MCF 10A (cell line): ENCODE measurements around the gene SERPINI1. TPM values are rescaled to one million over a fixed set of nuclear protein-coding genes. Genes with fewer than 3 reads are reported as not detected.
A peak's percentile ranks its signal among the peaks of the same experiment; 100 is the strongest.

Experiments
- BruUV-seq: library from RNA; stranded (reverse); fragments of 400-500 nt; replicated peaks from 2 replicates; lab custom pipeline; 2021; lab: Mats Ljungman, UMichigan
- CTCF ChIA-PET: fragments of 300-600 bp; sonication (Branson Sonifier 250); formaldehyde crosslinking; extraction: SDS; loops from one replicate; lab custom pipeline; 2021; ENCODE audit warnings: antibody characterized with exemption, inconsistent platforms; lab: Yijun Ruan, JAX
- POLR2A ChIA-PET: fragments of 300-600, 350-650 bp; sonication (Branson Sonifier 250); formaldehyde crosslinking; extraction: SDS; loops from one replicate; lab custom pipeline; 2020; ENCODE audit warnings: antibody characterized with exemption, inconsistent platforms; lab: Yijun Ruan, JAX
- DNase-seq: peaks from one replicate; pipeline ENCODE4 v3.0.0-alpha.2; 2018; ENCODE audit not compliant: unreplicated experiment
- H3K27ac Mint-ChIP-seq: one replicate; pipeline ENCODE4 v1.8.0; 2022; ENCODE audit warnings: mild to moderate bottlenecking, low read depth, mixed read lengths; ENCODE audit not compliant: unreplicated experiment
- H3K27me3 Mint-ChIP-seq: one replicate; pipeline ENCODE4 v1.8.0; 2022; ENCODE audit warnings: mixed read lengths; ENCODE audit not compliant: insufficient read depth, unreplicated experiment
- H3K36me3 Mint-ChIP-seq: one replicate; pipeline ENCODE4 v1.8.0; 2022; ENCODE audit warnings: mild to moderate bottlenecking, moderate library complexity, mixed read lengths; ENCODE audit not compliant: insufficient read depth, unreplicated experiment
- H3K4me1 Mint-ChIP-seq: one replicate; pipeline ENCODE4 v1.8.0; 2022; ENCODE audit warnings: mixed read lengths; ENCODE audit not compliant: insufficient read depth, unreplicated experiment
- H3K4me3 Mint-ChIP-seq: one replicate; pipeline ENCODE4 v1.8.0; 2022; ENCODE audit warnings: mild to moderate bottlenecking, moderate library complexity, mixed read lengths; ENCODE audit not compliant: unreplicated experiment
- H3K9me3 Mint-ChIP-seq: one replicate; pipeline ENCODE4 v1.8.0; 2022; ENCODE audit warnings: mixed read lengths; ENCODE audit not compliant: unreplicated experiment
- intact Hi-C: fragments of 100-400 bp; cut with micrococcal nuclease; formaldehyde crosslinking; loops from 2 replicates; pipeline ENCODE4 v1.14.1; 2022
- total RNA-seq: library from RNA; stranded (reverse); gene quantifications from 2 replicates; pipeline ENCODE4 v1.2.3, GENCODE V29; 2022
- TF ChIP-seq, protein P1 (sequence below): fragments of 200-600 bp; IDR thresholded peaks from one replicate; pipeline ENCODE4 v1.8.0; 2022; ENCODE audit warnings: antibody characterized with exemption, mild to moderate bottlenecking; ENCODE audit not compliant: unreplicated experiment

Gene SERPINI1
- total RNA-seq, 1 experiment from 2014 or later, result 2.6 TPM

DNA sequence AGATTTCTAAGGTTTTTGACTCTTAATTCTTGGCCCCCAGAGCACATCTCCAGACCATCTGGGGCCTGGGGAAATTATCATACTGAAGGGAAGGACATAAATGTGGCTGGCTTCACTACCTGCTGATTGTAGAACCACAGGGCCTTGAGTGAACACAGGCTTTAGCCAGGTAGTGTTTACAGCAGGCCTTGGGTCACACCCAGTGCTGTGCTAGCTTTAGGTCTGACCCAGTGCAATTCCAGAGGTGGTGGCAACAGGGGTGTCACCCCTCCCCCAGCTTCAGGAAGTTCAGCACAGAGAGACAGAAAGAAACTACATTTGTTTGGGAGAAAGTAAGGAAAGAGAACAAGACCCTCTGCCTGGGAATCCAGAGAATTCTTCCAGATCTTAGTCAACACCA lies 25.0 kb upstream of the SERPINI1 start:
- Mint-ChIP-seq H3K27ac (peak overlapping the region; percentile 52), H3K4me1 (peaks cover 30% of the 10 kb centered on the region), H3K27me3 (no peaks in the 10 kb centered on the region), H3K4me3 (no peak overlapping the region), H3K36me3 (peaks cover 28% of the 10 kb centered on the region), H3K9me3 (no peaks in the 10 kb centered on the region)
- intact Hi-C loops, result no loop called here
- ChIA-PET POLR2A (no interaction called here), CTCF (no interaction called here)
- BruUV-seq, result no TSS peak
- TF ChIP-seq, protein P1, sequence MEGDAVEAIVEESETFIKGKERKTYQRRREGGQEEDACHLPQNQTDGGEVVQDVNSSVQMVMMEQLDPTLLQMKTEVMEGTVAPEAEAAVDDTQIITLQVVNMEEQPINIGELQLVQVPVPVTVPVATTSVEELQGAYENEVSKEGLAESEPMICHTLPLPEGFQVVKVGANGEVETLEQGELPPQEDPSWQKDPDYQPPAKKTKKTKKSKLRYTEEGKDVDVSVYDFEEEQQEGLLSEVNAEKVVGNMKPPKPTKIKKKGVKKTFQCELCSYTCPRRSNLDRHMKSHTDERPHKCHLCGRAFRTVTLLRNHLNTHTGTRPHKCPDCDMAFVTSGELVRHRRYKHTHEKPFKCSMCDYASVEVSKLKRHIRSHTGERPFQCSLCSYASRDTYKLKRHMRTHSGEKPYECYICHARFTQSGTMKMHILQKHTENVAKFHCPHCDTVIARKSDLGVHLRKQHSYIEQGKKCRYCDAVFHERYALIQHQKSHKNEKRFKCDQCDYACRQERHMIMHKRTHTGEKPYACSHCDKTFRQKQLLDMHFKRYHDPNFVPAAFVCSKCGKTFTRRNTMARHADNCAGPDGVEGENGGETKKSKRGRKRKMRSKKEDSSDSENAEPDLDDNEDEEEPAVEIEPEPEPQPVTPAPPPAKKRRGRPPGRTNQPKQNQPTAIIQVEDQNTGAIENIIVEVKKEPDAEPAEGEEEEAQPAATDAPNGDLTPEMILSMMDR, result no peak
- DNase-seq, result no peak

DNA sequence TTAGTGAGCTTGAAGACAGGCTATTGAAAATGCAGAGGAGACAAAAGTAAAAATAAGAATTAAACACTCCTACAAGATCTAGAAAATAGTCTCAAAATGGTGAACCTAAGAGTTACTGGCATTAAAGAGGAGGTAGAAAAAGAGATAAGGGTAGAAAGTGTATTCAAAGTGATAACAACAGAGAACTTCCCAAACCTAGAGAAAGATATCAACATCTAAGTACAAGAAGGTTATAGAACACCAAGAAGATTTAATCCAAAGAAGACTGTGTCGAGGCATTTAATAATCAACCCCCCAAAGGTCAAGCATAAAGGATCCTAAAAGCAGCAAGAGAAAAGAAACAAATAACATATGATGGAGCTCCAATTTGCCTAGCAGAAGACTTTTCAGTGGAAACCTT lies 24.1 kb upstream of the SERPINI1 start:
- DNase-seq, result no peak
- ChIA-PET POLR2A (interaction anchor here (0.6 kb wide), 1 partner anchor 65 kb away, joined by 3 read pairs; no protein-coding TSS in a partner anchor), CTCF (interaction anchor here (0.9 kb wide), 1 partner anchor 27 kb away, joined by 3 read pairs; no protein-coding TSS in a partner anchor)
- TF ChIP-seq, protein P1, result no peak
- H3K27me3 Mint-ChIP-seq, result no peaks in the 10 kb centered on the region
- H3K36me3 Mint-ChIP-seq, result peaks cover 30% of the 10 kb centered on the region
- H3K9me3 Mint-ChIP-seq, result no peaks in the 10 kb centered on the region
- intact Hi-C loops, result no loop called here
- peak overlapping the region; percentile 52 for H3K27ac Mint-ChIP-seq
- H3K4me3 Mint-ChIP-seq, result no peak overlapping the region
- BruUV-seq, result no TSS peak
- peaks cover 29% of the 10 kb centered on the region for H3K4me1 Mint-ChIP-seq

DNA sequence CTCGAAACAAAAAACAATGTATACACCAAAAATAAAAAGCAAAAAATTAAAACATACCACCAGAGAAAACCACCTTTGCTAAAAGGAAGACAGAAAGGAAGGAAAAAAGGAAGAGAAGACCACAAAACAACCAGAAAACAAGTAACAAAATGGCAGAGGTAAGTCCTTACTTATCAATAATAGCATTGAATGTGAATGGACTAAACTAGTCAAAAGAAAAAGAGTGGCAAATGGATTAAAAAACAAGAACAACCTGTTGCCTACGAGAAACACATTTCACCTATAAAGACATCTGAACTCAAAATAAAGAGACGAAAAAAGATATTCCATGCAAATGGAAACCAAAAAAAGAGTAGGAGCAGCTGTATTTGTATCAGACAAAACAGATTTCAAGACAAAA lies 23.1 kb upstream of the SERPINI1 start:
- Mint-ChIP-seq H3K27ac (peak overlapping the region; percentile 3), H3K27me3 (no peaks in the 10 kb centered on the region), H3K4me3 (no peak overlapping the region), H3K9me3 (no peaks in the 10 kb centered on the region), H3K4me1 (peaks cover 29% of the 10 kb centered on the region), H3K36me3 (peaks cover 27% of the 10 kb centered on the region)
- intact Hi-C loops, result no loop called here
- TF ChIP-seq, protein P1, result no peak
- no peak for DNase-seq
- BruUV-seq, result no TSS peak
- CTCF ChIA-PET, result interaction anchor here (0.7 to 0.9 kb wide), 2 partner anchors 28 to 29 kb away, joined by 3 read pairs; no protein-coding TSS in a partner anchor
- POLR2A ChIA-PET, result no interaction called here

DNA sequence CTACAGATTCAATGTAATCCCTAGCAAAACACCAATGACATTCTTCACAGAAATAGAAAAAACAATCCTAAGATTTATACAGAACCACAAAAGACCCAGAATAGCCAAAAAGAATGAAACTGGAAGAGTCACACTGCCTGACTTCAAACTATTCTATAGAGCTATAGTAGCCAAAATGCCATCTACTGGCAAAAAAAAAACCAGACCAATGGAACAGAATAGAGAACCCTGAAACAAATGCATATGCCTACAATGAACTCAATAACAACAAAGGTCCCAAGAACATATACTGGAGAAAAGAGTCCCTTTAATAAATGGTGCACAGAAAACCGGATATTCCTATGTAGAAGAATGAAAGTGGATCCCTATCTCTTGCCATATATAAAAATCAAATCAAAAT lies 20.6 kb upstream of the SERPINI1 start:
- H3K27ac Mint-ChIP-seq, result no peak overlapping the region
- H3K36me3 Mint-ChIP-seq, result peaks cover 39% of the 10 kb centered on the region
- intact Hi-C loops, result no loop called here

More for the DNA sequence above, 20.6 kb upstream of the SERPINI1 start:
- peaks cover 29% of the 10 kb centered on the region for H3K4me1 Mint-ChIP-seq
- TF ChIP-seq, protein P1, result no peak
- no peaks in the 10 kb centered on the region for H3K9me3 Mint-ChIP-seq
- DNase-seq, result no peak
- no peaks in the 10 kb centered on the region for H3K27me3 Mint-ChIP-seq
- H3K4me3 Mint-ChIP-seq, result no peak overlapping the region
- no TSS peak for BruUV-seq
- ChIA-PET POLR2A (no interaction called here), CTCF (no interaction called here)
